ENCODE data around the gene YPEL2.
A peak's percentile ranks its signal among the peaks of the same experiment; 100 is the strongest.

Gene YPEL2

GRCh38 chr17:59299400-59300092, 31.9 kb upstream of the YPEL2 start:
- Histone ChIP-seq H3K27ac (no peak overlapping the region), H3K79me2 (no peaks in the 10 kb centered on the region), H2AFZ (no peak overlapping the region), H3K27me3 (ENCODE audit: control insufficient read depth, insufficient read depth, low read length) (no peaks in the 10 kb centered on the region), H3K4me2 (ENCODE audit: low read length) (no peak overlapping the region), H3K4me1 (peaks cover 20% of the 10 kb centered on the region), H3K9me3 (ENCODE audit: control insufficient read depth, low read length) (no peaks in the 10 kb centered on the region), H3K4me3 (ENCODE audit: low read depth, low read length) (no peak overlapping the region), H3K9ac (no peak overlapping the region), H3K36me3 (ENCODE audit: control insufficient read depth, insufficient read depth, low read length) (no peaks in the 10 kb centered on the region)
- no peak for TF ChIP-seq CTCF (IDR thresholded peaks at IDR 0.05)

DNA sequence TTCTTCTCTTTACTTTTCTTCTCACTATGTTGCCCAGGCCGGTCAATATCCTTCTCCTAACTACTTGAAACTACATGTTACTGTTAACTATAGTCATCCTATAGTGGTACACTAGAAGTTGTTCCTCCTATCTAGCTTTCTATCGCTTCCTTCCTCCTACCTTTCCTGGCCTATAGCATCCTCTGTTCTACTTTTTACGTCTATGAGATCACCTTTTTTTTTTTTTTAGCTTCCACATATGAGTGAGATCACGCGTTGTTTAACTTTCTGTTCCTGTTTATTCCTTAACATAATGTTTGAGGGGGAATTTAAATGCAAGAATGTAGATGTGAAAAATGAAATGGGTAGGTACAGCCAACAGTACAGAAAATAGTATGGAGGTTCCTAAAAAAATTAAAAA, 30.5 kb upstream of the YPEL2 start:
- H3K4me3 ChIP-seq (ENCODE audit: low read depth, low read length) = no peak overlapping the region
- peaks cover 10% of the 10 kb centered on the region for H3K4me1 ChIP-seq
- H3K4me2 ChIP-seq (ENCODE audit: low read length) = no peak overlapping the region
- H3K9me3 ChIP-seq (ENCODE audit: control insufficient read depth, low read length) = no peaks in the 10 kb centered on the region
- H3K27ac ChIP-seq = no peak overlapping the region
- H3K27me3 ChIP-seq (ENCODE audit: control insufficient read depth, insufficient read depth, low read length) = no peaks in the 10 kb centered on the region
- no peak overlapping the region for H2AFZ ChIP-seq
- H3K79me2 ChIP-seq = no peaks in the 10 kb centered on the region
- H3K9ac ChIP-seq = no peak overlapping the region
- no peaks in the 10 kb centered on the region for H3K36me3 ChIP-seq (ENCODE audit: control insufficient read depth, insufficient read depth, low read length)
- TF ChIP-seq CTCF (IDR thresholded peaks at IDR 0.05) = no peak

- Histone ChIP-seq H3K27ac (no peak overlapping the region), H3K79me2 (no peaks in the 10 kb centered on the region), H3K27me3 (ENCODE audit: control insufficient read depth, insufficient read depth, low read length) (no peaks in the 10 kb centered on the region), H3K4me1 (no peaks in the 10 kb centered on the region), H3K4me2 (ENCODE audit: low read length) (no peak overlapping the region), H2AFZ (peak overlapping the region; percentile 29), H3K4me3 (ENCODE audit: low read depth, low read length) (no peak overlapping the region), H3K36me3 (ENCODE audit: control insufficient read depth, insufficient read depth, low read length) (no peaks in the 10 kb centered on the region), H3K9ac (no peak overlapping the region), H3K9me3 (ENCODE audit: control insufficient read depth, low read length) (no peaks in the 10 kb centered on the region)
- TF ChIP-seq CTCF (IDR thresholded peaks at IDR 0.05) = no peak
Measured at GRCh38 chr17:59304811-59305210, 26.6 kb upstream of the YPEL2 start.

DNA sequence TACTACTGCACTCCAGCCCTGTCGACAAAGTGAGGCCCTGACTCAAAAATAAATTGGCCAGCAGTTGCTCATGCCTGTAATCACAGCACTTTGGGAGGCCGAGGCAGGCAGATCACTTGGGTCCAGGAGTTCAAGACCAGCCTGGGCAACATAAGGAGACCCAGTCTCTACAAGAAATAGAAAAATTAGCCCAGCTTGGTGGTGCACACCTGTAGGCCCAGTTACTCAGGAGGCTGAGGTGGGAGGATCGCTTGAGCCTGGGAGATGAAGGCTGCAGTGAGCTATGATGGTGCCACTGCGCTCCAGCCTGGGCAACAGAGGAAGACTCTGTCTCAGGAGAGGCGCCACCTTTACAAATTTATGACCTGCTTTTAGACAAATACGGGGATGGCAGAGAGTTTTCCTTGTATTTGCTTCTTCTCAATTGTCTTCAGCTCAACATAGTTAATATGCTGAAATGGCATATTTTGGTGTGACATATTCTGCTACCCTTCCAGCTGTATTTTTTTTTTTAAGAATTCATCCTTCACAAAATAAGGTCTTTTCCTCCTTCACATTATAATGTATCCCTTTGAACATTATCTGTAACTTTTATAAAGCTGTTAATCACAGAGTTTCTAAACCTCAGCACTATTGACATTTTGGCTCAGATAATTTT, 21.1 kb upstream of the YPEL2 start:
- peak overlapping the region; percentile 77 for H2AFZ ChIP-seq
- H3K9ac ChIP-seq = no peak overlapping the region

More for the DNA sequence above, 21.1 kb upstream of the YPEL2 start:
- Histone ChIP-seq H3K4me3 (ENCODE audit: low read depth, low read length) (no peak overlapping the region), H3K27ac (no peak overlapping the region), H3K36me3 (ENCODE audit: control insufficient read depth, insufficient read depth, low read length) (no peaks in the 10 kb centered on the region), H3K27me3 (ENCODE audit: control insufficient read depth, insufficient read depth, low read length) (no peaks in the 10 kb centered on the region), H3K9me3 (ENCODE audit: control insufficient read depth, low read length) (no peaks in the 10 kb centered on the region), H3K4me2 (ENCODE audit: low read length) (no peak overlapping the region), H3K4me1 (no peaks in the 10 kb centered on the region), H3K79me2 (no peaks in the 10 kb centered on the region)
- no peak for TF ChIP-seq CTCF (IDR thresholded peaks at IDR 0.05)

Data from parathyroid adenoma (tissue), 2 donors.